ENCODE measurements around the gene CKAP4.

The CKAP4 gene

GRCh38 chr12:106239951-106240335 lies 7.9 kb downstream of the CKAP4 start:
- DNase-seq = no peak

GRCh38 chr12:106239241-106239950 lies 8.4 kb downstream of the CKAP4 start:
- DNase-seq = no peak

GRCh38 chr12:106238146-106238545 lies 9.7 kb downstream of the CKAP4 start:
- no peak for DNase-seq

- no peak for DNase-seq
Measured at GRCh38 chr12:106235770-106236169, 12.1 kb downstream of the CKAP4 start.

- DNase-seq = no peak
Measured at GRCh38 chr12:106234449-106234848, 13.4 kb downstream of the CKAP4 start.

GRCh38 chr12:106233011-106233410 lies 14.8 kb downstream of the CKAP4 start:
- no peak for DNase-seq

- DNase-seq = no peak
Measured at GRCh38 chr12:106229036-106229591, 18.7 kb downstream of the CKAP4 start.

- no peak for DNase-seq
Measured at GRCh38 chr12:106228320-106228710, 19.5 kb downstream of the CKAP4 start.

GRCh38 chr12:106227641-106228319 lies 20.0 kb downstream of the CKAP4 start:
- no peak for DNase-seq

- peak; percentile 41 for DNase-seq
Measured at GRCh38 chr12:106226884-106227640, 20.8 kb downstream of the CKAP4 start.

- no peak for DNase-seq
Measured at GRCh38 chr12:106224355-106224706, 23.5 kb downstream of the CKAP4 start.

- peak; percentile 53 for DNase-seq
Measured at GRCh38 chr12:106223485-106224354, 24.1 kb downstream of the CKAP4 start.

- DNase-seq = no peak
Measured at GRCh38 chr12:106220536-106220935, 27.3 kb downstream of the CKAP4 start.

GRCh38 chr12:106219043-106219442 lies 28.8 kb downstream of the CKAP4 start:
- no peak for DNase-seq

GRCh38 chr12:106217706-106218105 lies 30.1 kb downstream of the CKAP4 start:
- no peak for DNase-seq

- DNase-seq = no peak
Measured at GRCh38 chr12:106214571-106214970, 33.2 kb downstream of the CKAP4 start.

GRCh38 chr12:106213662-106214061 lies 34.2 kb downstream of the CKAP4 start:
- no peak for DNase-seq

- no peak for DNase-seq
Measured at GRCh38 chr12:106211973-106212372, 35.8 kb downstream of the CKAP4 start.

GRCh38 chr12:106205208-106206069 lies 42.4 kb downstream of the CKAP4 start:
- DNase-seq = peak; percentile 46

- no peak for DNase-seq
Measured at GRCh38 chr12:106204312-106204711, 43.5 kb downstream of the CKAP4 start.

GRCh38 chr12:106197906-106198623 lies 49.8 kb downstream of the CKAP4 start:
- no peak for DNase-seq
